Neural crest cell (in vitro differentiated cells): ENCODE data around the gene PAPSS1. TPM values are rescaled to one million over a fixed set of nuclear protein-coding genes. Genes with fewer than 3 reads are reported as not detected.

Experiments used
- DNase-seq: peaks from one replicate; pipeline ENCODE4 v3.0.0; 2021; ENCODE audit warnings: low read depth, mixed read lengths, low spot score
- H3K27ac Mint-ChIP-seq: one replicate; pipeline ENCODE4 v1.8.0; 2021; ENCODE audit warnings: mild to moderate bottlenecking, mixed read lengths; ENCODE audit not compliant: unreplicated experiment
- H3K27me3 Mint-ChIP-seq: 2 replicates; pipeline ENCODE4 v1.8.0; 2021; ENCODE audit warnings: low read depth, mild to moderate bottlenecking, mixed read lengths
- H3K36me3 Mint-ChIP-seq: 2 replicates; pipeline ENCODE4 v1.8.0; 2021; ENCODE audit warnings: low read depth, mild to moderate bottlenecking, mixed read lengths
- H3K4me1 Mint-ChIP-seq: 2 replicates; pipeline ENCODE4 v1.8.0; 2021; ENCODE audit warnings: mixed read lengths
- H3K4me3 Mint-ChIP-seq: one replicate; pipeline ENCODE4 v1.8.0; 2021; ENCODE audit warnings: mild to moderate bottlenecking, mixed read lengths
- H3K9me3 Mint-ChIP-seq: 2 replicates; pipeline ENCODE4 v1.8.0; 2021; ENCODE audit warnings: mixed read lengths
- total RNA-seq: library from RNA; stranded (reverse); gene quantifications from 2 replicates; pipeline ENCODE4 v1.2.1, GENCODE V29; 2021
- TF ChIP-seq, protein P1 (sequence below): fragments of 200-600 bp; sonication (generic); conservative IDR thresholded peaks from 2 replicates; pipeline ENCODE4 v1.5.0; 2021; ENCODE audit warnings: antibody characterized with exemption, mild to moderate bottlenecking

Gene PAPSS1
- total RNA-seq, 1 donor from 2014 or later = 78.6 TPM

DNA sequence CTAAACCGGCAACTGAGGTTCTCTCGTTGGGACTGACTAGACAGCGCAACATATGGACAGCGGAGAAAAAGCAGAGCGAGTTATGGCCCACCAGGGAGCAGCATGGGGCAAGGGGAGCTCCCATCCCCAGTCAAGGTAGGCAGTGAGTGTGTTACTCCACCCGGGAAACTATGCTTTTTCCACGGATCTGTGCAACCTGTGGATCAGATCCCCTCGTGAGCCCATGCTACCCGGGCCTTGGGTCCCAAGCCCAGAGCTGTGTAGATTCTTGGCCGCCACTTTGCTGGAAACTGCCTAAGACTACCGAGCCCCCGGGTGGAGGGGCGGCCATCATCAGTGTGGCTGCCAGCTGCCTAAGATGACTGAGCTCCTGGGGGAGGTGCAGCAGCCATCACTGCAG is 140.9 kb downstream of the PAPSS1 start:
- TF ChIP-seq, protein P1, sequence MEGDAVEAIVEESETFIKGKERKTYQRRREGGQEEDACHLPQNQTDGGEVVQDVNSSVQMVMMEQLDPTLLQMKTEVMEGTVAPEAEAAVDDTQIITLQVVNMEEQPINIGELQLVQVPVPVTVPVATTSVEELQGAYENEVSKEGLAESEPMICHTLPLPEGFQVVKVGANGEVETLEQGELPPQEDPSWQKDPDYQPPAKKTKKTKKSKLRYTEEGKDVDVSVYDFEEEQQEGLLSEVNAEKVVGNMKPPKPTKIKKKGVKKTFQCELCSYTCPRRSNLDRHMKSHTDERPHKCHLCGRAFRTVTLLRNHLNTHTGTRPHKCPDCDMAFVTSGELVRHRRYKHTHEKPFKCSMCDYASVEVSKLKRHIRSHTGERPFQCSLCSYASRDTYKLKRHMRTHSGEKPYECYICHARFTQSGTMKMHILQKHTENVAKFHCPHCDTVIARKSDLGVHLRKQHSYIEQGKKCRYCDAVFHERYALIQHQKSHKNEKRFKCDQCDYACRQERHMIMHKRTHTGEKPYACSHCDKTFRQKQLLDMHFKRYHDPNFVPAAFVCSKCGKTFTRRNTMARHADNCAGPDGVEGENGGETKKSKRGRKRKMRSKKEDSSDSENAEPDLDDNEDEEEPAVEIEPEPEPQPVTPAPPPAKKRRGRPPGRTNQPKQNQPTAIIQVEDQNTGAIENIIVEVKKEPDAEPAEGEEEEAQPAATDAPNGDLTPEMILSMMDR = no peak
- H3K4me3 Mint-ChIP-seq = no peak overlapping the region
- H3K27ac Mint-ChIP-seq = no peak overlapping the region
- H3K36me3 Mint-ChIP-seq = peaks cover 7% of the 10 kb centered on the region
- H3K4me1 Mint-ChIP-seq = no peaks in the 10 kb centered on the region
- peaks cover 13% of the 10 kb centered on the region for H3K9me3 Mint-ChIP-seq
- no peaks in the 10 kb centered on the region for H3K27me3 Mint-ChIP-seq
- no peak for DNase-seq

DNA sequence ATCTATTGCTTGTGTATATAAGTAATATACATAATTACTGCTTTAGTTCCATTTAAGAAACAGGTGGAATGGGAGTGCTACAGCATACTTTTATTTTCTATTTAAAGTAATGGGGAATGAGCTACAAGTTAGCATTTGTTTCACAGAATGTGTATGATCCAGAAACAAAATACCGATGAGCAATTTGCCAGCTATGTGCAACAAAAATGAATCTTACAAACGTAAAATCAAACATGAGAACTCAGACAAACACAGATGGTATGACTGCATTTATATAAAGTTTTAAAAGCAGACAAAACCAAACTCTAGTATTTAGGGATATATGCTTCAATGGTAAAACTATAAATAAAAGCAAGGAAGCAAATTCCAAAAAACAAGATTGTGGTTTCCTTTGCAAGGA is 141.7 kb downstream of the PAPSS1 start:
- H3K4me1 Mint-ChIP-seq = no peaks in the 10 kb centered on the region
- H3K36me3 Mint-ChIP-seq = peaks cover 5% of the 10 kb centered on the region
- TF ChIP-seq, protein P1 = no peak
- H3K9me3 Mint-ChIP-seq = peaks cover 13% of the 10 kb centered on the region
- no peak overlapping the region for H3K27ac Mint-ChIP-seq
- no peak overlapping the region for H3K4me3 Mint-ChIP-seq
- H3K27me3 Mint-ChIP-seq = no peaks in the 10 kb centered on the region
- no peak for DNase-seq

DNA sequence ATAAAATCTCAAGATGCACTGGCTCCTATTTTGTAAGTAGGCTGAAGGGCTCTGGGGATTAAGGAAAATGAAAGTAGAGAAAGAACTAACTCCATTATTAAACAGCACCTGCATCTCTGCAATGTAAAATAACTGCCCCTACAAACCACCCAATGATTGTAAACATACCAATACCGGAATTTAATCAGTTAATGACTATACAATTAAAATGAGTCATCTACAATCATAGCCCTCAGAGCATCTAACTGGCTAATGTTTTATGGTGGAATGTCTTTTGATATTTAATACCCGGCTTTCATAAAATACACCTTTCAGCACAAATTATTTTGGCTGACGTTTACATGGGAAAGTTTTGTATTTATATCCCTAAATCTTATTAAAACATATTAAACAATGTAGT is 142.3 kb downstream of the PAPSS1 start:
- H3K27ac Mint-ChIP-seq = no peak overlapping the region
- H3K36me3 Mint-ChIP-seq = peaks cover 4% of the 10 kb centered on the region
- no peak for DNase-seq
- no peaks in the 10 kb centered on the region for H3K4me1 Mint-ChIP-seq
- TF ChIP-seq, protein P1 = no peak
- peaks cover 13% of the 10 kb centered on the region for H3K9me3 Mint-ChIP-seq
- no peaks in the 10 kb centered on the region for H3K27me3 Mint-ChIP-seq
- H3K4me3 Mint-ChIP-seq = no peak overlapping the region

DNA sequence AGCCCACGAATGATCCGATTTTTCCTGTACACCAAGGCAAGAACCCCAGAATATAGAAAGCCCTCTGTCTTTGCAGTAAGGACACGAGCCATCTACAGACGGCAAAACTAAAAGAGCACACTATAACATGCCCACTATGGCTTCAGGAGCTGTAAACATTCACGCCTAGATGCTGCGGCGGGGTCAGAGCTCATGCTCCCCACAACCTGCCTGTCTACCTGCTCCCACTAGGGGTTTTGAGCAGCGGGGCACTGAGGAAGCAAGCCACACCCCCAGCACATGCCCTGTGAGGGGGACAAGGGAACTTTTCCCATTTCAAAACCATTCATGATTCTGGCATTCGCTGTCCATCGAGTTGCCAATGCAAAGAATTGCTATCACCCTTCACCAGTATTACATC is 144.8 kb downstream of the PAPSS1 start:
- Mint-ChIP-seq H3K4me1 (no peaks in the 10 kb centered on the region), H3K27me3 (no peaks in the 10 kb centered on the region), H3K27ac (no peak overlapping the region), H3K36me3 (no peaks in the 10 kb centered on the region), H3K4me3 (no peak overlapping the region), H3K9me3 (peaks cover under 1% of the 10 kb centered on the region)
- TF ChIP-seq, protein P1 = no peak
- DNase-seq = no peak

DNA sequence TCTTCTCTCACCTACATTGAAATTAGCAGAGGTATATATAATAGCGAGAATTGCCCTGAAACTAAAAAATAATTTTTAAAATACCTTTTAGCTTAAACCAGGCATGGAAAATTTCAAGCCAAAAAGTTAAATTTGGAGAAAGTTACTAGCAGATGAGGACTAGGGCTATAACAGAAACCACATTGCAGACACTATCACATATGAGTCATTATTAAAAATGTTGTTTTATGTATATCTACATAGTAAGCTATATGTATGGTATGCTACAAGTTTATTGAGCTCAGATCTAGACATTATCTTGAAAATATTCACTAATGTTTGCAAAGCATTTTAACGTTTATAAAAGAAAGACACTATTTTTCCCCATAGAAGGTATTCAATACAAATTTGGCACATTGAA is 147.8 kb downstream of the PAPSS1 start:
- DNase-seq = no peak
- Mint-ChIP-seq H3K36me3 (no peaks in the 10 kb centered on the region), H3K27ac (no peak overlapping the region), H3K4me1 (no peaks in the 10 kb centered on the region), H3K27me3 (no peaks in the 10 kb centered on the region), H3K4me3 (no peak overlapping the region), H3K9me3 (peaks cover 10% of the 10 kb centered on the region)
- TF ChIP-seq, protein P1 = no peak

DNA sequence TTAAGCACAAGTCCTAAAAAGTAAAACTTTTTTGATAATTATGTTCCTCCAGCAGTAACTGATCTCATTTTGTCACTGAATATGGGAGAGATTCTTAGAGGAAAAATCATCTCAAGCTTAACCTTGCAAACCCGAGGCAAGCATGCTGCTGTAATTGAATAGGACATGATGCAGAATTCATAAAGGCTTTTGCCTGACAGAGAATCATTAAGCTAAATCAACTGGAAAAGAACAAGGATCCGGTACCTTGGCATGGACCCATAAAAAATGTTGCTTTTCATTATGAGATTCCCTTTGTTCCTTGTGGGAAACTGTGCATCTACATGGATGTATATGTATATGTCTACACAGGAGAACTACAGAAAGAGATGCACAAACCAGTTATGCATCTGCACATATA is 149.1 kb downstream of the PAPSS1 start:
- no peak for DNase-seq
- H3K27ac Mint-ChIP-seq = no peak overlapping the region
- no peaks in the 10 kb centered on the region for H3K4me1 Mint-ChIP-seq
- H3K9me3 Mint-ChIP-seq = peaks cover 13% of the 10 kb centered on the region
- TF ChIP-seq, protein P1 = no peak
- H3K27me3 Mint-ChIP-seq = no peaks in the 10 kb centered on the region
- H3K4me3 Mint-ChIP-seq = no peak overlapping the region
- no peaks in the 10 kb centered on the region for H3K36me3 Mint-ChIP-seq
